Calu3 (cell line): ENCODE measurements around the gene UFL1. TPM values are rescaled to one million over a fixed set of nuclear protein-coding genes. Genes with fewer than 3 reads are reported as not detected.

Experiments
- BruUV-seq: library from RNA; stranded (reverse); fragments of 400-500 nt; replicated peaks from 2 replicates; lab custom pipeline; 2021; lab: Mats Ljungman, UMichigan
- CTCF ChIA-PET: fragments of 300-600 bp; sonication (Branson Sonifier 250); formaldehyde crosslinking; loops from one replicate; lab custom pipeline; 2022; ENCODE audit warnings: antibody characterized with exemption; lab: Charles Lee
- DNase-seq: peaks from one replicate; pipeline ENCODE4 v3.0.0; 2022
- H3K27ac Mint-ChIP-seq: one replicate; pipeline ENCODE4 v1.8.0; 2022; ENCODE audit warnings: mixed read lengths; ENCODE audit not compliant: unreplicated experiment
- H3K27me3 Mint-ChIP-seq: one replicate; pipeline ENCODE4 v1.8.0; 2022; ENCODE audit warnings: mixed read lengths; ENCODE audit not compliant: unreplicated experiment
- H3K36me3 Mint-ChIP-seq: one replicate; pipeline ENCODE4 v1.8.0; 2022; ENCODE audit warnings: mild to moderate bottlenecking, moderate library complexity, mixed read lengths; ENCODE audit not compliant: insufficient read depth, unreplicated experiment
- H3K4me1 Mint-ChIP-seq: one replicate; pipeline ENCODE4 v1.8.0; 2022; ENCODE audit warnings: mild to moderate bottlenecking, low read depth, mixed read lengths; ENCODE audit not compliant: unreplicated experiment
- H3K4me3 Mint-ChIP-seq: one replicate; pipeline ENCODE4 v1.8.0; 2022; ENCODE audit warnings: mild to moderate bottlenecking, low read depth, moderate library complexity, mixed read lengths; ENCODE audit not compliant: unreplicated experiment
- H3K9me3 Mint-ChIP-seq: one replicate; pipeline ENCODE4 v1.8.0; 2022; ENCODE audit warnings: low read depth, mixed read lengths; ENCODE audit not compliant: unreplicated experiment
- intact Hi-C: fragments of 100-400 bp; cut with micrococcal nuclease; formaldehyde crosslinking; loops from one replicate; pipeline ENCODE4 v1.10.0; 2022; ENCODE audit not compliant: unreplicated experiment
- total RNA-seq: library from RNA; stranded (reverse); gene quantifications from 2 replicates; pipeline ENCODE4 v1.2.3, GENCODE V29; 2022
- TF ChIP-seq, protein P1 (sequence below): fragments of 200-600 bp; IDR thresholded peaks from one replicate; pipeline ENCODE4 v1.8.0; 2022; ENCODE audit warnings: antibody characterized with exemption; ENCODE audit not compliant: unreplicated experiment

UFL1 gene
- total RNA-seq, 1 experiment from 2014 or later, result 16.5 TPM

DNA sequence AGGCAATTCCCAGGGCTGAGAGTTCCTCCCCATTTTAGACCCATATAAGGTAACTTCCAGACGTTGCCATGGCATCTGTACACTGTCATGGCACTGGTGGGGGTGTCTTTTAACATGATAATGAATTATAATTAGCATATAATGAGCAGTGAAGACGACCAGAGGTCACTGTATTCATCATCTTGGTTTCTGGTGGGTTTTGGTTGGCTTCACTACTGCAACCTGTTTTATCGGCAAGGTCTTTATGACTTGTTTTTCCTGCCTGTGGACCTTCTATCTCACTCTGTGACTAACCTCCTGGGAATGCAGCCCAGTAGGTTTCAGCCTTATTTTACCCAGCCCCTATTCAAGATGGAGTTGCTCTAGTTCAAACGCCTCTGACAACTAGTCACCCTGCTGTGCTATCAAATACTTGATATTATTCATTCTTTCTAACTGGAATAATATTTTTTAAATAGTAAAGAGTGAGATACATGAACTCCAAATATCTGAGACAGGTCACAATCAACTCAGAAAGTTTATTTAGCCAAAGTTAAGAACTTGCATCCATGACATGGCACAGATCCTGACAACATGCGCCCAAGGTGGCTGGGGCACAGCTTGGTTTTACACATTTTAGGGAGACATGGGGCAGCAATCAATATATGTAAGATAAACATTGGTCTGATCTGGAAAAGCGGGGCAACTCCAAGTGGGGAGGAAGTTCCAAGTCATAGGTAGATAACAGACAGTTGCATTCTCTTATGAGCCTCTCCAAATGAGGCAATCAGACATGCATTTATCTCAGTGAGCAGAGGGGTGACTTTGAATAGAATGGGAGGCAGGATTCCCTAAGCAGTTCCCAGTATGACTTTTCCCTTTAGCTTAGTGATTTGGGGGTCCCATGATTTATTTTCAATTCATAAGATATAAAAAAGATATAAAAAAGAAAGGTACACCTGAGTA is 1.2 kb upstream of the UFL1 start:
- CTCF ChIA-PET, result no interaction called here
- Mint-ChIP-seq H3K27ac (peak overlapping the region; percentile 99), H3K4me3 (peak overlapping the region; percentile 98), H3K4me1 (no peaks in the 10 kb centered on the region), H3K27me3 (no peaks in the 10 kb centered on the region), H3K9me3 (no peaks in the 10 kb centered on the region), H3K36me3 (peaks cover 35% of the 10 kb centered on the region)
- BruUV-seq, result no TSS peak
- TF ChIP-seq, protein P1, sequence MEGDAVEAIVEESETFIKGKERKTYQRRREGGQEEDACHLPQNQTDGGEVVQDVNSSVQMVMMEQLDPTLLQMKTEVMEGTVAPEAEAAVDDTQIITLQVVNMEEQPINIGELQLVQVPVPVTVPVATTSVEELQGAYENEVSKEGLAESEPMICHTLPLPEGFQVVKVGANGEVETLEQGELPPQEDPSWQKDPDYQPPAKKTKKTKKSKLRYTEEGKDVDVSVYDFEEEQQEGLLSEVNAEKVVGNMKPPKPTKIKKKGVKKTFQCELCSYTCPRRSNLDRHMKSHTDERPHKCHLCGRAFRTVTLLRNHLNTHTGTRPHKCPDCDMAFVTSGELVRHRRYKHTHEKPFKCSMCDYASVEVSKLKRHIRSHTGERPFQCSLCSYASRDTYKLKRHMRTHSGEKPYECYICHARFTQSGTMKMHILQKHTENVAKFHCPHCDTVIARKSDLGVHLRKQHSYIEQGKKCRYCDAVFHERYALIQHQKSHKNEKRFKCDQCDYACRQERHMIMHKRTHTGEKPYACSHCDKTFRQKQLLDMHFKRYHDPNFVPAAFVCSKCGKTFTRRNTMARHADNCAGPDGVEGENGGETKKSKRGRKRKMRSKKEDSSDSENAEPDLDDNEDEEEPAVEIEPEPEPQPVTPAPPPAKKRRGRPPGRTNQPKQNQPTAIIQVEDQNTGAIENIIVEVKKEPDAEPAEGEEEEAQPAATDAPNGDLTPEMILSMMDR, result no peak
- intact Hi-C loops, result loop anchor here (5.0 to 10.0 kb wide), 2 partner anchors 126 to 358 kb away; no protein-coding TSS in a partner anchor
- peak; percentile 80 for DNase-seq

DNA sequence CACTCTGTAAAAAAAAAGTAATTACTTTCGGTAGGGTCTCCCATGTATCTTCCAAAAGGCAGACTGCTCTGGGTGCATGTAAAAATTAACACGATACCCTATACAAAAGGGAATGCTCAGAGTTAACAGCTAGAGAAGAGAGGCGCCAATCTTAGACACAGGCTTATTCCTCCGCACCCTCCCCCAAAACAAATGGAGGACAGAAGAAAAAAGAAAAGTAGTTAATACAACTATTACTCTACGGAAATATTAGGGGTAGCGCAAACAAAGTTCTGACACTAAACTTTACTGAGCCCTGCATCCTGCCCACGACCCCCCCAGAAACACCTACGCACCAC is 331 bp upstream of the UFL1 start:
- TF ChIP-seq, protein P1, result no peak

DNA sequence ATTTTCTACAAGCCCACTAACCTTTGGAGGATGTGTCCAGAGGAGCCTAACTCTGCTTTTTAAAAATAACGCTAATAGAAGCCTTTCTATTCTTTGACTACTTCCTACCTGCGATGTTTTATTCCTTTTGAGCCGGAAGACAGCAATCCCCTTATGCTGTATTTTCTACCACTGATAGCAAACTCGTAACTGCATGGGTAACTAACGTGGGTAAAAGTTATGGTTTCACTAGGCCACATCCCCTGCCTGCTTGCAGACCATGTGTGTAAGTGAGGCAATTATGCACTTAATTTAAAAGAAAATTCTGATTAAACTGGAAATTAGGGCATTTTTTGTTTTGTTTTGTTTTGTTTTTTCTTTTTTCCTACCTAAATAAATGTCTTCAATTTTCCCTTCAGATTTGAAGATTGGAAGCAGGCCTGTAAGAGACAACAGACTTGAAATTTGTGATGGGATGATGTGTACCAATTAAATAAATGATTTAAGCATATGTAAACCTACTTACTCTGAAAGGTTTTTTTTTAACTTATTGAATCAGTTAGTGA is 931 bp downstream of the UFL1 start:
- TSS peak; percentile 62 for BruUV-seq
- Mint-ChIP-seq H3K4me3 (peak overlapping the region; percentile 98), H3K36me3 (peaks cover 45% of the 10 kb centered on the region), H3K27ac (peak overlapping the region; percentile 99), H3K9me3 (no peaks in the 10 kb centered on the region), H3K4me1 (no peaks in the 10 kb centered on the region), H3K27me3 (no peaks in the 10 kb centered on the region)
- CTCF ChIA-PET, result interaction anchor here (1.0 kb wide), 1 partner anchor 128 kb away, joined by 3 read pairs; no protein-coding TSS in a partner anchor
- DNase-seq, result no peak
- TF ChIP-seq, protein P1, result no peak
- intact Hi-C loops, result loop anchor here (5.0 to 10.0 kb wide), 2 partner anchors 128 to 360 kb away; no protein-coding TSS in a partner anchor

More for the DNA sequence above, 331 bp upstream of the UFL1 start:
- peaks cover 42% of the 10 kb centered on the region for H3K36me3 Mint-ChIP-seq
- BruUV-seq, result no TSS peak
- CTCF ChIA-PET, result no interaction called here
- no peaks in the 10 kb centered on the region for H3K27me3 Mint-ChIP-seq
- intact Hi-C loops, result loop anchor here (5.0 to 10.0 kb wide), 2 partner anchors 126 to 359 kb away; no protein-coding TSS in a partner anchor
- peak overlapping the region; percentile 98 for H3K4me3 Mint-ChIP-seq
- no peaks in the 10 kb centered on the region for H3K9me3 Mint-ChIP-seq
- H3K27ac Mint-ChIP-seq, result peak overlapping the region; percentile 99
- DNase-seq, result no peak
- no peaks in the 10 kb centered on the region for H3K4me1 Mint-ChIP-seq

DNA sequence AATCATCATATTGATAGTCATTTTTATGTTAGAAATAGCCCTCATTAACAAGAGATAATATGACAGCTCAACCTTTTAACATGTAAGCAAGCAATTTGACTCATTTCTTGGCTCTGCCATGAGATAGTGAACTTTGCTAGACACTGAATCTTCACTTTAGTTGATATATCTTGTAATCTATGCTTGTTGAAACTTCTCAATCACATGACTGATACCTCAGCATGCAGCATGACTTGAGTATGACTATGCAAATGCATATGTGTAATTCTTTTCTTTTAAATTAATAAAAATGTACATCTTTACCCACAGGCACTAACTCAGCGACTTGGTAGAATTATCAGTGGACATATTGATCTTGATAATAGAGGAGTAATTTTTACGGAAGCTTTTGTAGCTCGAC is 6.6 kb downstream of the UFL1 start:
- peaks cover 28% of the 10 kb centered on the region for H3K36me3 Mint-ChIP-seq
- DNase-seq, result no peak
- no peak overlapping the region for H3K27ac Mint-ChIP-seq
- H3K4me3 Mint-ChIP-seq, result no peak overlapping the region
- H3K4me1 Mint-ChIP-seq, result no peaks in the 10 kb centered on the region
- intact Hi-C loops, result loop anchor here (10.0 kb wide), 1 partner anchor 133 kb away; no protein-coding TSS in a partner anchor
- TF ChIP-seq, protein P1, result no peak
- H3K27me3 Mint-ChIP-seq, result no peaks in the 10 kb centered on the region
- BruUV-seq, result no TSS peak
- CTCF ChIA-PET, result no interaction called here
- no peaks in the 10 kb centered on the region for H3K9me3 Mint-ChIP-seq
